K562 (cell line): Measurements from ENCODE around the gene ARHGAP15. TPM values are rescaled to one million over a fixed set of nuclear protein-coding genes. Genes with fewer than 3 reads are reported as not detected.
A peak's percentile ranks its signal among the peaks of the same experiment; 100 is the strongest.

ENCODE experiments used
- ATAC-seq: fragments of 200-7000 bp; cut with Tn5 transposase; 3 replicates; pipeline ENCODE4 v1.9.1; 2020; ENCODE audit warnings: moderate library complexity
- BruUV-seq: library from RNA; stranded (reverse); fragments of 400-500 nt; replicated peaks from 2 replicates; lab custom pipeline; 2021; lab: Mats Ljungman, UMichigan
- CTCF ChIA-PET: fragments of 300-600 bp; formaldehyde crosslinking; extraction: SDS; loops from one replicate; lab custom pipeline; 2021; ENCODE audit warnings: low intra/inter-chr PET ratio; lab: Yijun Ruan, JAX
- POLR2A ChIA-PET: fragments of 300-600, 350-650 bp; sonication (Branson Sonifier 250); formaldehyde crosslinking; extraction: SDS; loops from one replicate; lab custom pipeline; 2021; ENCODE audit warnings: antibody characterized with exemption, inconsistent platforms; lab: Yijun Ruan, JAX
- DNase-seq, 4 experiments: peaks; one replicate each; pipeline versions ENCODE4 v3.0.0 to v3.0.0-alpha.2; 2011 to 2018; ENCODE audit warnings: low spot score in 3 of 4, mixed read lengths in 3 of 4; ENCODE audit errors: extremely low read depth in 1 of 4
- FAIRE-seq: peaks from 2 replicates; lab custom pipeline; 2011; peaks lifted over from hg19 to GRCh38; lab: Jason Lieb, UNC
- H2AFZ ChIP-seq: 2 replicates; pipeline ENCODE4 v1.6.0; 2011; ENCODE audit warnings: low read depth, low read length, control low read depth, inconsistent platforms
- H3K27ac ChIP-seq: fragments of 200-600 bp; 3 replicates; pipeline ENCODE4 v1.8.0; 2011; ENCODE audit warnings: low read depth, mild to moderate bottlenecking, control low read depth, inconsistent platforms, low read length, moderate library complexity, mixed read lengths; ENCODE audit errors: extremely low read depth
- H3K27me3 ChIP-seq, 2 experiments: fragments of 300-600 bp in 1 of 2; 2 replicates in 1 of 2; 3 replicates in 1 of 2; pipeline versions ENCODE4 v1.6.0 to v1.8.0; 2011; ENCODE audit warnings: inconsistent platforms in 2 of 2, low read length in 2 of 2, mild to moderate bottlenecking in 1 of 2, mixed read lengths in 1 of 2, moderate library complexity in 1 of 2; ENCODE audit not compliant: control insufficient read depth in 2 of 2, insufficient read depth in 2 of 2
- H3K36me3 ChIP-seq: fragments of 300-600 bp; 3 replicates; pipeline ENCODE4 v1.8.0; 2011; ENCODE audit warnings: mild to moderate bottlenecking, low read length, inconsistent platforms; ENCODE audit not compliant: control insufficient read depth, insufficient read depth
- H3K4me1 ChIP-seq, 2 experiments: fragments of 200-600 bp in 1 of 2; replicated peaks in 1 of 2; 2 replicates in 1 of 2; 3 replicates in 1 of 2; pipeline versions ENCODE4 v1.5.1 to v1.8.0; 2011; ENCODE audit warnings: inconsistent platforms in 2 of 2, low read length in 2 of 2, mild to moderate bottlenecking in 1 of 2, mixed read lengths in 1 of 2, moderate library complexity in 1 of 2; ENCODE audit not compliant: control insufficient read depth in 2 of 2, insufficient read depth in 2 of 2
- H3K4me2 ChIP-seq: 2 replicates; pipeline ENCODE4 v1.6.1; 2011; ENCODE audit warnings: low read length, control low read depth, inconsistent platforms, mixed read lengths; ENCODE audit not compliant: insufficient read depth
- H3K4me3 ChIP-seq: fragments of 200-600 bp; sonication (generic), shearing (Covaris generic); 2 replicates; pipeline ENCODE4 v1.5.1; 2016; ENCODE audit warnings: control low read depth, inconsistent platforms
- H3K79me2 ChIP-seq: fragments of 200-600 bp; 3 replicates; pipeline ENCODE4 v1.8.0; 2011; ENCODE audit warnings: low read length, inconsistent platforms; ENCODE audit not compliant: control insufficient read depth, insufficient read depth
- H3K9ac ChIP-seq, 2 experiments: 2 replicates each; pipeline versions ENCODE4 v1.6.0 to v1.6.1; 2011; ENCODE audit warnings: low read depth in 2 of 2, low read length in 2 of 2, control low read depth in 1 of 2, inconsistent platforms in 1 of 2, mild to moderate bottlenecking in 1 of 2, mixed read lengths in 1 of 2; ENCODE audit not compliant: insufficient read depth in 1 of 2
- H3K9me1 ChIP-seq: one replicate; pipeline ENCODE4 v1.6.0; 2011; ENCODE audit warnings: inconsistent platforms, mild to moderate bottlenecking, low read length, moderate library complexity; ENCODE audit not compliant: control insufficient read depth, insufficient read depth
- H3K9me3 ChIP-seq: replicated peaks from 2 replicates; pipeline ENCODE4 v1.5.1; 2011; ENCODE audit warnings: low read depth, low read length, inconsistent platforms; ENCODE audit not compliant: control insufficient read depth, insufficient read depth
- H4K20me1 ChIP-seq: replicated peaks from 2 replicates; pipeline ENCODE4 v1.6.1; 2011; ENCODE audit warnings: low read length, inconsistent platforms, mixed read lengths; ENCODE audit not compliant: control insufficient read depth, insufficient read depth
- CEBPG ChIP-seq, 3 experiments: fragments of 200-800 bp in 1 of 3; sonication (Bioruptor generic) in 1 of 3; sonication (generic) in 1 of 3; formaldehyde crosslinking in 1 of 3; IDR thresholded peaks in 2 of 3; conservative IDR thresholded peaks in 1 of 3; 2 replicates each; pipeline versions ENCODE4 v1.6.1 to v1.8.0; 2016 to 2022; ENCODE audit warnings: missing compliant biosample characterization in 2 of 3, missing genetic modification characterization in 2 of 3, mild to moderate bottlenecking in 1 of 3, missing genetic modification reagents in 1 of 3
- ELK3 ChIP-seq: fragments of 450-650 bp; formaldehyde crosslinking; IDR thresholded peaks from 2 replicates; pipeline ENCODE4 v1.4.0; 2020; ENCODE audit warnings: mild to moderate bottlenecking
- EP300 ChIP-seq: IDR thresholded peaks from 2 replicates; pipeline ENCODE4 v1.6.1; 2012; ENCODE audit warnings: low read length, improper control_type of control experiment
- GTF2A2 ChIP-seq: IDR thresholded peaks from 2 replicates; pipeline ENCODE4 v1.6.1; 2016; ENCODE audit warnings: mild to moderate bottlenecking, missing genetic modification characterization, missing compliant biosample characterization
- GTF2F1 ChIP-seq: IDR thresholded peaks from 2 replicates; pipeline ENCODE4 v1.6.1; 2011; ENCODE audit warnings: low read depth, low read length, improper control_type of control experiment
- MAFG ChIP-seq: fragments of 450-650 bp; conservative IDR thresholded peaks from 2 replicates; pipeline ENCODE4 v1.6.1; 2016; ENCODE audit warnings: missing genetic modification characterization, missing compliant biosample characterization
- MCM7 ChIP-seq, 2 experiments: fragments of 450-650 bp; IDR thresholded peaks; 2 replicates each; pipeline ENCODE4 v1.6.1; 2016 to 2018
- MITF ChIP-seq: IDR thresholded peaks from 2 replicates; pipeline ENCODE4 v1.6.1; 2014; ENCODE audit warnings: antibody characterized with exemption
- POLR2A ChIP-seq: fragments of 450-650 bp; conservative IDR thresholded peaks from 2 replicates; pipeline ENCODE4 v1.6.1; 2016
- RHOXF2B ChIP-seq: fragments of 250-450 bp; sonication (Bioruptor Pico); conservative IDR thresholded peaks from 2 replicates; pipeline ENCODE4 v1.5.1; 2021
- TFE3 ChIP-seq: fragments of 450-650 bp; formaldehyde crosslinking; IDR thresholded peaks from 2 replicates; pipeline ENCODE4 v1.4.0; 2020; ENCODE audit warnings: mild to moderate bottlenecking, mixed read lengths
- ZNF23 ChIP-seq: fragments of 250-450 bp; sonication (Bioruptor Pico); IDR thresholded peaks from 2 replicates; pipeline ENCODE4 v1.4.0; 2020; ENCODE audit warnings: mild to moderate bottlenecking
- ZNF24 ChIP-seq: fragments of 450-650 bp; IDR thresholded peaks from 2 replicates; pipeline ENCODE4 v1.6.1; 2016
- ZNF316 ChIP-seq: fragments of 450-650 bp; IDR thresholded peaks from 2 replicates; pipeline ENCODE4 v1.6.1; 2016
- ZNF57 ChIP-seq: fragments of 450-650 bp; formaldehyde crosslinking; IDR thresholded peaks from 2 replicates; pipeline ENCODE4 v1.4.0; 2020; ENCODE audit warnings: mild to moderate bottlenecking, moderate library complexity
- ZNF583 ChIP-seq: fragments of 250-450 bp; sonication (Bioruptor Pico); IDR thresholded peaks from 2 replicates; pipeline ENCODE4 v1.4.0; 2020
- ZNF780A ChIP-seq: fragments of 250-450 bp; sonication (Bioruptor Pico); IDR thresholded peaks from 2 replicates; pipeline ENCODE4 v1.5.0; 2021; ENCODE audit warnings: mild to moderate bottlenecking
- WGBS: fragments of 100-300 bp; shearing (Covaris generic); methylation state at CpG from one replicate; pipeline ENCODE4 v1.1.6; 2016; ENCODE audit warnings: low coverage, mixed read lengths; ENCODE audit not compliant: insufficient coverage; ENCODE audit errors: missing lambda C conversion rate; 5-methylcytosine and 5-hydroxymethylcytosine counted together
- in situ Hi-C: fragments of 300-500 bp; cut with MboI; formaldehyde crosslinking; loops from 4 replicates; pipeline ENCODE4 v1.15.0; 2018; ENCODE audit warnings: inconsistent platforms, mixed read lengths
- intact Hi-C: fragments of 100-400 bp; cut with micrococcal nuclease; formaldehyde crosslinking; loops from 2 replicates; pipeline ENCODE4 v1.14.2; 2022
- polyA plus RNA-seq, 8 experiments: library from polyadenylated mRNA; depleted of rRNA in 4 of 8; stranded (reverse) in 5 of 8; unstranded in 3 of 8; fragments of >200 nt; fragmentation: Nextera tagmentation in 2 of 8; fragmentation: Illumina TruSeq in 1 of 8; extraction: Ambion mirVana in 2 of 8; extraction: Trizol in 1 of 8; gene quantifications; 2 replicates each; pipeline versions ENCODE4 v1.2.1 to v1.2.3, GENCODE V29; 2011 to 2014; ENCODE audit warnings: inconsistent platforms in 1 of 8, missing spikeins in 1 of 8
- total RNA-seq, 7 experiments: library from RNA; depleted of rRNA in 6 of 7; stranded (reverse); fragments of >200 nt in 6 of 7; fragmentation: Illumina TruSeq in 2 of 7; extraction: Trizol in 2 of 7; gene quantifications; 2 replicates each; pipeline versions ENCODE4 v1.2.1 to v1.2.3, GENCODE V29; 2011 to 2021; ENCODE audit warnings: low replicate concordance in 1 of 7
- TF ChIP-seq, protein P1 (sequence below): fragments of 250-450 bp; sonication (Bioruptor Pico); IDR thresholded peaks from 2 replicates; pipeline ENCODE4 v1.5.0; 2020; ENCODE audit warnings: mild to moderate bottlenecking, borderline replicate concordance

ARHGAP15 gene
- total and polyA plus RNA-seq, 9 of the 15 experiments (the other 6 are each of a cell fraction or from before 2014, with no cell fraction given) = 1.5 to 17.9 (median 7.9) TPM

- Histone ChIP-seq H3K4me2 (no peak overlapping the region), H2AFZ (no peak overlapping the region), H3K27ac (no peak overlapping the region), H3K9me1 (no peaks in the 10 kb centered on the region), H3K4me3 (no peak overlapping the region), H3K79me2 (no peaks in the 10 kb centered on the region), H3K4me1 (no peaks in the 10 kb centered on the region), H3K27me3 (no peaks in the 10 kb centered on the region), H3K9ac (no peak overlapping the region), H4K20me1 (no peaks in the 10 kb centered on the region), H3K9me3 (no peaks in the 10 kb centered on the region), H3K36me3 (no peaks in the 10 kb centered on the region)
- CTCF ChIA-PET = no interaction called here
- in situ Hi-C loops = no loop called here
- ATAC-seq (no peak), FAIRE-seq (peak; percentile 35), DNase-seq (no peak)
- BruUV-seq = no TSS peak
- intact Hi-C loops = no loop called here
- WGBS = 6% methylated on average over 4 of the region's 4 CpGs
- POLR2A ChIA-PET = no interaction called here
- TF ChIP-seq ZNF57 (CRISPR knock-in tag) (no peak), RHOXF2B (no peak), GTF2F1 (no peak), MITF (no peak), GTF2A2 (tag) (no peak), ZNF23 (CRISPR knock-in tag) (no peak), ZNF24 (no peak), ZNF316 (peak; percentile 12; the same call in 1 of the 2 replicates), POLR2A (no peak), MAFG (tag) (peak; percentile 20; the same call in 1 of the 2 replicates), ZNF583 (CRISPR knock-in tag) (no peak), TFE3 (peak; percentile 53), MCM7 (IDR thresholded peaks at IDR 0.05) (no peak), CEBPG (CRISPR knock-in tag; IDR thresholded peaks at IDR 0.05) (no peak), CEBPG (tag; conservative IDR thresholded peaks at IDR 0.05 in 1 of 2, IDR thresholded peaks at IDR 0.05 in 1 of 2) (no peak), ZNF780A (CRISPR knock-in tag) (no peak), EP300 (no peak), ELK3 (CRISPR knock-in tag) (no peak)
- TF ChIP-seq, protein P1, sequence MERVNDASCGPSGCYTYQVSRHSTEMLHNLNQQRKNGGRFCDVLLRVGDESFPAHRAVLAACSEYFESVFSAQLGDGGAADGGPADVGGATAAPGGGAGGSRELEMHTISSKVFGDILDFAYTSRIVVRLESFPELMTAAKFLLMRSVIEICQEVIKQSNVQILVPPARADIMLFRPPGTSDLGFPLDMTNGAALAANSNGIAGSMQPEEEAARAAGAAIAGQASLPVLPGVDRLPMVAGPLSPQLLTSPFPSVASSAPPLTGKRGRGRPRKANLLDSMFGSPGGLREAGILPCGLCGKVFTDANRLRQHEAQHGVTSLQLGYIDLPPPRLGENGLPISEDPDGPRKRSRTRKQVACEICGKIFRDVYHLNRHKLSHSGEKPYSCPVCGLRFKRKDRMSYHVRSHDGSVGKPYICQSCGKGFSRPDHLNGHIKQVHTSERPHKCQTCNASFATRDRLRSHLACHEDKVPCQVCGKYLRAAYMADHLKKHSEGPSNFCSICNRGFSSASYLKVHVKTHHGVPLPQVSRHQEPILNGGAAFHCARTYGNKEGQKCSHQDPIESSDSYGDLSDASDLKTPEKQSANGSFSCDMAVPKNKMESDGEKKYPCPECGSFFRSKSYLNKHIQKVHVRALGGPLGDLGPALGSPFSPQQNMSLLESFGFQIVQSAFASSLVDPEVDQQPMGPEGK = no peak
Measured at GRCh38 chr2:143347901-143348414, 218.7 kb downstream of the ARHGAP15 start.
